Measurements from ENCODE around the gene FRS3.

The FRS3 gene

GRCh38 chr6:41735427-41736185 is 44.1 kb downstream of the FRS3 start, which contains the start of gene TFEB:
TFEB (minus strand) TSS chr6:41735608; CDS start chr6:41691213, 44,395 bp downstream.
- peak; percentile 90 for DNase-seq (ENCODE audit: extremely low read depth, insufficient read length)
- Histone ChIP-seq H3K36me3 (ENCODE audit: control insufficient read depth, insufficient read depth, low read length) (no peaks in the 10 kb centered on the region), H3K4me3 (replicated peaks; ENCODE audit: low read depth, low read length) (peak within 1 kb of the TSS; percentile 78), H3K27me3 (replicated peaks; ENCODE audit: control insufficient read depth, insufficient read depth, low read length) (no peaks in the 10 kb centered on the region)
- peak; percentile 79 for TF ChIP-seq CTCF (IDR thresholded peaks at IDR 0.05; ENCODE audit: insufficient read depth, low read length, poor library complexity, severe bottlenecking)

GRCh38 chr6:41734666-41735426 is 44.9 kb downstream of the FRS3 start:
- no peak for TF ChIP-seq CTCF (IDR thresholded peaks at IDR 0.05; ENCODE audit: insufficient read depth, low read length, poor library complexity, severe bottlenecking)
- peak; percentile 90 for DNase-seq (ENCODE audit: extremely low read depth, insufficient read length)
- no peaks in the 10 kb centered on the region for H3K36me3 ChIP-seq (ENCODE audit: control insufficient read depth, insufficient read depth, low read length)
- H3K4me3 ChIP-seq (replicated peaks; ENCODE audit: low read depth, low read length): peak overlapping the region; percentile 78
- H3K27me3 ChIP-seq (replicated peaks; ENCODE audit: control insufficient read depth, insufficient read depth, low read length): no peaks in the 10 kb centered on the region

- peak; percentile 94 for DNase-seq (ENCODE audit: extremely low read depth, insufficient read length)
- peak overlapping the region; percentile 78 for H3K4me3 ChIP-seq (replicated peaks; ENCODE audit: low read depth, low read length)
- no peaks in the 10 kb centered on the region for H3K27me3 ChIP-seq (replicated peaks; ENCODE audit: control insufficient read depth, insufficient read depth, low read length)
- H3K36me3 ChIP-seq (ENCODE audit: control insufficient read depth, insufficient read depth, low read length): no peaks in the 10 kb centered on the region
- no peak for TF ChIP-seq CTCF (IDR thresholded peaks at IDR 0.05; ENCODE audit: insufficient read depth, low read length, poor library complexity, severe bottlenecking)
Measured at GRCh38 chr6:41733707-41734665, 45.7 kb downstream of the FRS3 start.

GRCh38 chr6:41733360-41733706 is 46.4 kb downstream of the FRS3 start:
- no peak for DNase-seq (ENCODE audit: extremely low read depth, insufficient read length)
- Histone ChIP-seq H3K27me3 (replicated peaks; ENCODE audit: control insufficient read depth, insufficient read depth, low read length) (no peaks in the 10 kb centered on the region), H3K36me3 (ENCODE audit: control insufficient read depth, insufficient read depth, low read length) (no peaks in the 10 kb centered on the region), H3K4me3 (replicated peaks; ENCODE audit: low read depth, low read length) (peak overlapping the region; percentile 78)
- no peak for TF ChIP-seq CTCF (IDR thresholded peaks at IDR 0.05; ENCODE audit: insufficient read depth, low read length, poor library complexity, severe bottlenecking)

GRCh38 chr6:41732591-41733359 is 46.9 kb downstream of the FRS3 start:
- Histone ChIP-seq H3K27me3 (replicated peaks; ENCODE audit: control insufficient read depth, insufficient read depth, low read length) (no peaks in the 10 kb centered on the region), H3K4me3 (replicated peaks; ENCODE audit: low read depth, low read length) (peak overlapping the region; percentile 78), H3K36me3 (ENCODE audit: control insufficient read depth, insufficient read depth, low read length) (peaks cover 2% of the 10 kb centered on the region; the same call in 1 of the 2 replicates)
- peak; percentile 82 for DNase-seq (ENCODE audit: extremely low read depth, insufficient read length)
- TF ChIP-seq CTCF (IDR thresholded peaks at IDR 0.05; ENCODE audit: insufficient read depth, low read length, poor library complexity, severe bottlenecking): no peak
